ENCODE data around the gene GLCCI1. TPM values are rescaled to one million over a fixed set of nuclear protein-coding genes. Genes with fewer than 3 reads are reported as not detected.

The GLCCI1 gene
- total and polyA plus RNA-seq, 2 of the 13 experiments (the other 11 are each of a cell fraction or from before 2014, with no cell fraction given) = 1.3 to 1.7 TPM

DNA sequence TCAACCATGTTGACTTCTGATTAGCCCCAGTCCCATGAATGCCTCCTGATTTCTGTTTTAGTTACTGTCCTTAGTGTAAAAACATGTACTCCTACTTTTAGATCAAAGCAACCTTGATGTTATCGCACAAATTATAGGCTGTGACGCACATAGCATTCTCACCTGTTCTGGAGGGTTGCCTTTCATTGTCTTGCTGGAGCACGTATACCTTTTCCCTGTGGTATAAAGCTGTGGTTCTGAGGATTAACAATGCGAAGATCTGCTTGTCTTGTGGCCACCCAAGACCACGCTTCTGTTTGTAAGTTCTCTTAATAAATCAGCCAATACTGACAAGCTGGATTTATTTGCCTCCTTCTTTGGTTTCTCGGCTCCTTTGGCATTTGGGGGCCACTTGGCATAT lies 30.1 kb upstream of the GLCCI1 start:
- no peaks in the 10 kb centered on the region for H4K20me1 ChIP-seq (ENCODE audit: insufficient read depth, low read length)
- WGBS (ENCODE audit: low lambda C conversion rate) = 65% methylated on average over 6 of the region's 6 CpGs
- no peaks in the 10 kb centered on the region for H3K4me1 ChIP-seq (ENCODE audit: insufficient read depth, low read length)
- FAIRE-seq = no peak
- no peaks in the 10 kb centered on the region for H3K36me3 ChIP-seq (replicated peaks in 1 of 2; ENCODE audit: control insufficient read depth in 1 of 2, insufficient read depth in 2 of 2, low read length in 2 of 2)
- in situ Hi-C loops (cut with HindIII; ENCODE audit: extremely low pct_ligation_motif_present, low pct_unique_long_range_greater_than_20kb) (no loop called here), intact Hi-C loops (cut with micrococcal nuclease; ENCODE audit: unreplicated experiment) (no loop called here)
- no peak for ATAC-seq
- H3K9me3 ChIP-seq (ENCODE audit: low read length) = no peaks in the 10 kb centered on the region
- H3K4me3 ChIP-seq (replicated peaks in 1 of 3; ENCODE audit: insufficient read depth in 1 of 3, low read depth in 2 of 3, low read length in 3 of 3) = no peak overlapping the region
- no peak overlapping the region for H2AFZ ChIP-seq (ENCODE audit: low read length)
- BruUV-seq (replicated peaks) = no TSS peak
- no peaks in the 10 kb centered on the region for H3K79me2 ChIP-seq (ENCODE audit: insufficient read depth, low read length)
- no peak overlapping the region for H3K4me2 ChIP-seq (ENCODE audit: low read depth, low read length)
- CTCF ChIA-PET (ENCODE audit: low intra/inter-chr PET ratio, low total read pairs) = no interaction called here
- POLR2A ChIA-PET = no interaction called here
- no peak for DNase-seq (ENCODE audit: low spot score)
- no peak overlapping the region for H3K27ac ChIP-seq (ENCODE audit: extremely low read length, insufficient read depth, low read length)
- no peaks in the 10 kb centered on the region for H3K27me3 ChIP-seq (ENCODE audit: control insufficient read depth in 1 of 2, insufficient read depth in 2 of 2, low read length in 2 of 2)
- no peak overlapping the region for H3K9ac ChIP-seq (ENCODE audit: insufficient read depth, low read depth, low read length)
- TF ChIP-seq SP5 (CRISPR knock-in tag; IDR thresholded peaks at IDR 0.05; ENCODE audit: borderline replicate concordance, low read depth) = no peak
- TF ChIP-seq POLR2AphosphoS2 (IDR thresholded peaks at IDR 0.05; ENCODE audit: low read depth, low read length) = no peak
- TF ChIP-seq ZNF101 (CRISPR knock-in tag; IDR thresholded peaks at IDR 0.05; ENCODE audit: borderline replicate concordance, low read depth) = no peak
- TF ChIP-seq ZNF207 (IDR thresholded peaks at IDR 0.05; ENCODE audit: borderline replicate concordance) = no peak
- no peak for TF ChIP-seq ZNF546 (CRISPR knock-in tag; conservative IDR thresholded peaks at IDR 0.05)
- TF ChIP-seq ZNF501 (CRISPR knock-in tag; IDR thresholded peaks at IDR 0.05) = no peak
- TF ChIP-seq, protein P1, sequence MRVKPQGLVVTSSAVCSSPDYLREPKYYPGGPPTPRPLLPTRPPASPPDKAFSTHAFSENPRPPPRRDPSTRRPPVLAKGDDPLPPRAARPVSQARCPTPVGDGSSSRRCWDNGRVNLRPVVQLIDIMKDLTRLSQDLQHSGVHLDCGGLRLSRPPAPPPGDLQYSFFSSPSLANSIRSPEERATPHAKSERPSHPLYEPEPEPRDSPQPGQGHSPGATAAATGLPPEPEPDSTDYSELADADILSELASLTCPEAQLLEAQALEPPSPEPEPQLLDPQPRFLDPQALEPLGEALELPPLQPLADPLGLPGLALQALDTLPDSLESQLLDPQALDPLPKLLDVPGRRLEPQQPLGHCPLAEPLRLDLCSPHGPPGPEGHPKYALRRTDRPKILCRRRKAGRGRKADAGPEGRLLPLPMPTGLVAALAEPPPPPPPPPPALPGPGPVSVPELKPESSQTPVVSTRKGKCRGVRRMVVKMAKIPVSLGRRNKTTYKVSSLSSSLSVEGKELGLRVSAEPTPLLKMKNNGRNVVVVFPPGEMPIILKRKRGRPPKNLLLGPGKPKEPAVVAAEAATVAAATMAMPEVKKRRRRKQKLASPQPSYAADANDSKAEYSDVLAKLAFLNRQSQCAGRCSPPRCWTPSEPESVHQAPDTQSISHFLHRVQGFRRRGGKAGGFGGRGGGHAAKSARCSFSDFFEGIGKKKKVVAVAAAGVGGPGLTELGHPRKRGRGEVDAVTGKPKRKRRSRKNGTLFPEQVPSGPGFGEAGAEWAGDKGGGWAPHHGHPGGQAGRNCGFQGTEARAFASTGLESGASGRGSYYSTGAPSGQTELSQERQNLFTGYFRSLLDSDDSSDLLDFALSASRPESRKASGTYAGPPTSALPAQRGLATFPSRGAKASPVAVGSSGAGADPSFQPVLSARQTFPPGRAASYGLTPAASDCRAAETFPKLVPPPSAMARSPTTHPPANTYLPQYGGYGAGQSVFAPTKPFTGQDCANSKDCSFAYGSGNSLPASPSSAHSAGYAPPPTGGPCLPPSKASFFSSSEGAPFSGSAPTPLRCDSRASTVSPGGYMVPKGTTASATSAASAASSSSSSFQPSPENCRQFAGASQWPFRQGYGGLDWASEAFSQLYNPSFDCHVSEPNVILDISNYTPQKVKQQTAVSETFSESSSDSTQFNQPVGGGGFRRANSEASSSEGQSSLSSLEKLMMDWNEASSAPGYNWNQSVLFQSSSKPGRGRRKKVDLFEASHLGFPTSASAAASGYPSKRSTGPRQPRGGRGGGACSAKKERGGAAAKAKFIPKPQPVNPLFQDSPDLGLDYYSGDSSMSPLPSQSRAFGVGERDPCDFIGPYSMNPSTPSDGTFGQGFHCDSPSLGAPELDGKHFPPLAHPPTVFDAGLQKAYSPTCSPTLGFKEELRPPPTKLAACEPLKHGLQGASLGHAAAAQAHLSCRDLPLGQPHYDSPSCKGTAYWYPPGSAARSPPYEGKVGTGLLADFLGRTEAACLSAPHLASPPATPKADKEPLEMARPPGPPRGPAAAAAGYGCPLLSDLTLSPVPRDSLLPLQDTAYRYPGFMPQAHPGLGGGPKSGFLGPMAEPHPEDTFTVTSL (CRISPR knock-in tag; IDR thresholded peaks at IDR 0.05; ENCODE audit: borderline replicate concordance) = no peak
- TF ChIP-seq ZNF879 (CRISPR knock-in tag; IDR thresholded peaks at IDR 0.05) = no peak
- no peak for TF ChIP-seq CREB1 (IDR thresholded peaks at IDR 0.05)
- no peak for TF ChIP-seq CREB1 (CRISPR knock-in tag; IDR thresholded peaks at IDR 0.05)
- TF ChIP-seq, protein P2, sequence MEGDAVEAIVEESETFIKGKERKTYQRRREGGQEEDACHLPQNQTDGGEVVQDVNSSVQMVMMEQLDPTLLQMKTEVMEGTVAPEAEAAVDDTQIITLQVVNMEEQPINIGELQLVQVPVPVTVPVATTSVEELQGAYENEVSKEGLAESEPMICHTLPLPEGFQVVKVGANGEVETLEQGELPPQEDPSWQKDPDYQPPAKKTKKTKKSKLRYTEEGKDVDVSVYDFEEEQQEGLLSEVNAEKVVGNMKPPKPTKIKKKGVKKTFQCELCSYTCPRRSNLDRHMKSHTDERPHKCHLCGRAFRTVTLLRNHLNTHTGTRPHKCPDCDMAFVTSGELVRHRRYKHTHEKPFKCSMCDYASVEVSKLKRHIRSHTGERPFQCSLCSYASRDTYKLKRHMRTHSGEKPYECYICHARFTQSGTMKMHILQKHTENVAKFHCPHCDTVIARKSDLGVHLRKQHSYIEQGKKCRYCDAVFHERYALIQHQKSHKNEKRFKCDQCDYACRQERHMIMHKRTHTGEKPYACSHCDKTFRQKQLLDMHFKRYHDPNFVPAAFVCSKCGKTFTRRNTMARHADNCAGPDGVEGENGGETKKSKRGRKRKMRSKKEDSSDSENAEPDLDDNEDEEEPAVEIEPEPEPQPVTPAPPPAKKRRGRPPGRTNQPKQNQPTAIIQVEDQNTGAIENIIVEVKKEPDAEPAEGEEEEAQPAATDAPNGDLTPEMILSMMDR (CRISPR knock-in tag; IDR thresholded peaks at IDR 0.05) = no peak
- TF ChIP-seq TCF7L2 (IDR thresholded peaks at IDR 0.05; ENCODE audit: low read depth, low read length) = no peak
- no peak for TF ChIP-seq SCMH1 (CRISPR knock-in tag; IDR thresholded peaks at IDR 0.05; ENCODE audit: borderline replicate concordance)
- TF ChIP-seq, protein P3, sequence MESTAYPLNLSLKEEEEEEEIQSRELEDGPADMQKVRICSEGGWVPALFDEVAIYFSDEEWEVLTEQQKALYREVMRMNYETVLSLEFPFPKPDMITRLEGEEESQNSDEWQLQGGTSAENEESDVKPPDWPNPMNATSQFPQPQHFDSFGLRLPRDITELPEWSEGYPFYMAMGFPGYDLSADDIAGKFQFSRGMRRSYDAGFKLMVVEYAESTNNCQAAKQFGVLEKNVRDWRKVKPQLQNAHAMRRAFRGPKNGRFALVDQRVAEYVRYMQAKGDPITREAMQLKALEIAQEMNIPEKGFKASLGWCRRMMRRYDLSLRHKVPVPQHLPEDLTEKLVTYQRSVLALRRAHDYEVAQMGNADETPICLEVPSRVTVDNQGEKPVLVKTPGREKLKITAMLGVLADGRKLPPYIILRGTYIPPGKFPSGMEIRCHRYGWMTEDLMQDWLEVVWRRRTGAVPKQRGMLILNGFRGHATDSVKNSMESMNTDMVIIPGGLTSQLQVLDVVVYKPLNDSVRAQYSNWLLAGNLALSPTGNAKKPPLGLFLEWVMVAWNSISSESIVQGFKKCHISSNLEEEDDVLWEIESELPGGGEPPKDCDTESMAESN (CRISPR knock-in tag; conservative IDR thresholded peaks at IDR 0.05) = no peak
- no peak for TF ChIP-seq PHF5A (CRISPR knock-in tag; IDR thresholded peaks at IDR 0.05; ENCODE audit: low read depth, unreplicated experiment)
- no peak for TF ChIP-seq PAWR (CRISPR knock-in tag; IDR thresholded peaks at IDR 0.05; ENCODE audit: borderline replicate concordance)
- TF ChIP-seq ZNF569 (CRISPR knock-in tag; IDR thresholded peaks at IDR 0.05; ENCODE audit: borderline replicate concordance) = no peak
- TF ChIP-seq ZMYM4 (CRISPR knock-in tag; IDR thresholded peaks at IDR 0.05) = no peak
